ENCODE measurements around the gene NOX3.

NOX3 gene

GRCh38 chr6:155389130-155389529 lies 66.5 kb downstream of the NOX3 start:
- DNase-seq (ENCODE audit: insufficient read length) (no peak), FAIRE-seq (peak; percentile 68)
- TF ChIP-seq POLR2AphosphoS5 (IDR thresholded peaks at IDR 0.05; ENCODE audit: low read depth, low read length) (no peak), POLR2A (IDR thresholded peaks at IDR 0.05; ENCODE audit: low read depth, low read length) (no peak), TAF1 (IDR thresholded peaks at IDR 0.05; ENCODE audit: borderline replicate concordance, low read depth, low read length) (no peak)

DNA sequence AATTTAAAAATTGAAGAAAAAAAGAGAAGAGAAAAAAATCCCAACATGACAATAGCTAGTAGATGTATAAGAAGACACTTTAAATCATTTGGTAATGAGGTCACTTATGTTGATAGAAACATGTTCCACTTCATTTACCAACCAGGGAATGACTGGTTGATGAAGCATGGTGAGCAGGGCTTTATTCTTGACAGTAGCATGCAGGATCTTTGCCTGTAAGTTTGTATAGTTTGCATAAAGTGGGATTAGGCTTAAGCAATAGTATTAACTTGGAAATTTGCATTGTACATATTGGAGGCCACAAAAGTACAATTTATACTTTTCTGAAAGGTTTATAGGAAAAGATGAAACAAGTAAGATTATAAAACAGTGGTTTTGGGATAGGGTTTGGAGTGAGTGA lies 67.0 kb downstream of the NOX3 start:
- TF ChIP-seq TAF1 (IDR thresholded peaks at IDR 0.05; ENCODE audit: borderline replicate concordance, low read depth, low read length) (no peak), POLR2A (IDR thresholded peaks at IDR 0.05; ENCODE audit: low read depth, low read length) (no peak), POLR2AphosphoS5 (IDR thresholded peaks at IDR 0.05; ENCODE audit: low read depth, low read length) (no peak)
- DNase-seq (ENCODE audit: insufficient read length), result no peak
- no peak for FAIRE-seq

DNA sequence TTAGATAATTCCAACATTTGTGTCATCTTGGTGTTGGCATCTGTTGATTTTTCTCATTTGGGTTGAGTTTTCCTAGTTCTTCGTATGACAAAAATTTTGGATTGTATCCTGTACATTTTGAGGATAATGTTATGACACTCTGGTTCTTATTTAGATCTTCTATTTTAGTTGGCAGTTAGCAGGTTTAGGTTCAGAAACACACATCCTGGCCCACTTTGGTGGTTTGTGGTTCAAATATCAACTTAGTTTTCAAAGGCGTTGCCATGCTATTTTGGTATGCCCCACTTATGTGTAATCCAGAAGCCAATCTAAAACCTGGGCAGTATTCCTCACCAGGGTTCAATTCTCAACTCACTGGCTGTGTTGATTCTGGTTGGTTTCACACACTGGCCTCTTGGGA lies 68.2 kb downstream of the NOX3 start:
- DNase-seq (ENCODE audit: insufficient read length), result no peak
- peak; percentile 44 for FAIRE-seq
- TF ChIP-seq POLR2A (IDR thresholded peaks at IDR 0.05; ENCODE audit: low read depth, low read length) (no peak), TAF1 (IDR thresholded peaks at IDR 0.05; ENCODE audit: borderline replicate concordance, low read depth, low read length) (no peak), POLR2AphosphoS5 (IDR thresholded peaks at IDR 0.05; ENCODE audit: low read depth, low read length) (no peak)

DNA sequence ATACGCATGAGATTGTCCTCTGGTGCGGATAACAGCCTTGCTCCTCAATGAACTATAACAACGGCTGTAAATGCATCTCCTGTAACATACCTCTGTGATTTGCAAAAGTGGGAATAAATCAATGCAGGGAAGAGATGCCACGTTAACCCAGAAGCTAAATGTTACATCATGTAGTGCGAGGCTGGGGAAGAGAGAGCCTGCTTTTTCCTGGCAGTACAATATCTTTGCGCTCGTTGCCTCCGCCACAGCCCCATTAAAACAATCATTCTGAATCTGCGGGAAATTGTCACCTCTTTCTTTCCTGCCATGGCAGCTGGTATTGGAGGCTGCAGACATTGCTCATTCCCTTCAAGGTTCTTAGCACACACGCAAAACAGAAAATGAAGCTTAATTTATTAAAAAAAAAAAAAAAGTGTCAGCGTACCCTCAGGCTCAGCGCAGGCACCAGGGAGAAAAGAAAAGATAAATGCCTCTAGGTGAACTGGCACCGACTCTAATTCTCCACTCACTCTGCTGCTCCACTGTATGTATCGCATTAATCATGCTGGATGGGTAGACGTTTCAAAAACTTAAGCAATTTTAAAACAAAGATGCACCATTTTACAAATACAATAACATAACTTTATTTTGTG lies 71.2 kb downstream of the NOX3 start:
- TF ChIP-seq POLR2AphosphoS5 (IDR thresholded peaks at IDR 0.05; ENCODE audit: low read depth, low read length), result no peak
- no peak for TF ChIP-seq TAF1 (IDR thresholded peaks at IDR 0.05; ENCODE audit: borderline replicate concordance, low read depth, low read length)
- TF ChIP-seq POLR2A (IDR thresholded peaks at IDR 0.05; ENCODE audit: low read depth, low read length), result no peak
- no peak for FAIRE-seq
- DNase-seq (ENCODE audit: insufficient read length), result no peak

GRCh38 chr6:155383913-155384312 lies 71.7 kb downstream of the NOX3 start:
- FAIRE-seq (no peak), DNase-seq (ENCODE audit: insufficient read length) (no peak)
- no peak for TF ChIP-seq POLR2AphosphoS5 (IDR thresholded peaks at IDR 0.05; ENCODE audit: low read depth, low read length)

DNA sequence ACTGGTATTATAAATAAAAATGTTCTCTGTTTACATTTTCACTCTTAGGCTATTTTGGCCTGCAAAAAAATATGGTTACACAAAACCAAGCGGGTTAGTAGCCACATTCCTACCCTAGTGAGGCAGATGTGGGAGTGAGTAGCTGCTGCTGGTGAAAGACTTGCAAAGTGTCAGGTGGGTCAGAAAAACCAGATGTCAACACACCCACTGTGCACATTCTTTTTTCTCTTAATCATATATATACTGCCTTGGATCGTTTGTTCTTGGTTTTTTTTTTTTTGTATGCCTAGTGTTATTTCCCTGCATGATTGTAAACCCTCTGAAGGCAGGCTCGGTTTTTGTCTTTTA lies 73.3 kb downstream of the NOX3 start:
- FAIRE-seq, result no peak
- TF ChIP-seq POLR2A (IDR thresholded peaks at IDR 0.05; ENCODE audit: low read depth, low read length) (no peak), TAF1 (IDR thresholded peaks at IDR 0.05; ENCODE audit: borderline replicate concordance, low read depth, low read length) (no peak), POLR2AphosphoS5 (IDR thresholded peaks at IDR 0.05; ENCODE audit: low read depth, low read length) (no peak)
- DNase-seq (ENCODE audit: insufficient read length), result no peak

- no peak for TF ChIP-seq POLR2A (IDR thresholded peaks at IDR 0.05; ENCODE audit: low read depth, low read length)
- no peak for TF ChIP-seq POLR2AphosphoS5 (IDR thresholded peaks at IDR 0.05; ENCODE audit: low read depth, low read length)
- TF ChIP-seq TAF1 (IDR thresholded peaks at IDR 0.05; ENCODE audit: borderline replicate concordance, low read depth, low read length), result no peak
- FAIRE-seq (no peak), DNase-seq (ENCODE audit: insufficient read length) (no peak)
These were observed 73.8 kb downstream of the NOX3 start for GRCh38 chr6:155381673-155382337.

GRCh38 chr6:155380666-155381332 lies 74.8 kb downstream of the NOX3 start:
- FAIRE-seq (peak; percentile 17), DNase-seq (ENCODE audit: insufficient read length) (no peak)
- no peak for TF ChIP-seq POLR2A (IDR thresholded peaks at IDR 0.05; ENCODE audit: low read depth, low read length)
- no peak for TF ChIP-seq TAF1 (IDR thresholded peaks at IDR 0.05; ENCODE audit: borderline replicate concordance, low read depth, low read length)
- no peak for TF ChIP-seq POLR2AphosphoS5 (IDR thresholded peaks at IDR 0.05; ENCODE audit: low read depth, low read length)

- no peak for DNase-seq (ENCODE audit: insufficient read length)
- FAIRE-seq, result peak; percentile 67
- TF ChIP-seq POLR2A (IDR thresholded peaks at IDR 0.05; ENCODE audit: low read depth, low read length) (no peak), POLR2AphosphoS5 (IDR thresholded peaks at IDR 0.05; ENCODE audit: low read depth, low read length) (no peak), TAF1 (IDR thresholded peaks at IDR 0.05; ENCODE audit: borderline replicate concordance, low read depth, low read length) (no peak)
These were observed 76.9 kb downstream of the NOX3 start for GRCh38 chr6:155378724-155379123.

DNA sequence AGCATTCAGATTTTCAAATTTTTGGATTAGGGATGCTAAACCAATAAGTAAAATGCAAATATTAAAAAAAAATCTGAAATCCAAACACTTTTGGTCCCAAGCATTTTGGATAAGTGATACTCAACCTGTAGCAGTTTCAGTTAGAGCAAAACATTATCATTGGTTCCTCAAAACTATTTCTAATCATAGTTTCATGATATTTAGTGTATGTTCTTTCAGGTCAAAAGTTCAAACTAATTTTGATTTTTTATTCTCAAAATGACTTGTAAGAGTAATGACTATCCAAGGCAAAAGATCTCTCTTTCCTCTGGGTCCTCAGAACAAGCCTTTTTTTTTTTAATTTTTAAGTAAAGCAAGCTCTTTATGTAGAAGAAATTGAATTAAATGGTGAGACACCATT lies 77.4 kb downstream of the NOX3 start:
- DNase-seq (ENCODE audit: insufficient read length), result no peak
- FAIRE-seq, result no peak
- no peak for TF ChIP-seq POLR2AphosphoS5 (IDR thresholded peaks at IDR 0.05; ENCODE audit: low read depth, low read length)
- no peak for TF ChIP-seq TAF1 (IDR thresholded peaks at IDR 0.05; ENCODE audit: borderline replicate concordance, low read depth, low read length)
- TF ChIP-seq POLR2A (IDR thresholded peaks at IDR 0.05; ENCODE audit: low read depth, low read length), result no peak

DNA sequence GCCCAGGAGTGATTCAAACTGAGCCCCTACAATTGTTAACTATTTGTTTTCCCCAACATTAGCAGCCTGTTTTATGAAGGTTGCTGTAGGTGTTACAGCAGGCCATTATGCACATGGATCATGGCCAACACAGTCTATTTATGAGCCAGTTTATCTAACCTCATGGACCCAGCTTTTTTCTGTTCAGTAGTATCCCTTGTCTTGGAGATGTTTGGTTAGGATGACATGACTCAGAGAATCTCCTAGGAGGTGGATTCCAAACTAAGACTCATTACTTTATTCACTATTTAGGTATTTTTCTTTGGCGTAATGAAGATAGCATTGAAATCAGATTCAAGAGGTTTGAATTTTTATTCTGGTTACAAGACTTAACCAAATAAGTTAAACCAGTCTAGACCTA lies 78.6 kb downstream of the NOX3 start:
- FAIRE-seq, result no peak
- TF ChIP-seq POLR2AphosphoS5 (IDR thresholded peaks at IDR 0.05; ENCODE audit: low read depth, low read length) (no peak), POLR2A (IDR thresholded peaks at IDR 0.05; ENCODE audit: low read depth, low read length) (no peak), TAF1 (IDR thresholded peaks at IDR 0.05; ENCODE audit: borderline replicate concordance, low read depth, low read length) (no peak)
- no peak for DNase-seq (ENCODE audit: insufficient read length)

DNA sequence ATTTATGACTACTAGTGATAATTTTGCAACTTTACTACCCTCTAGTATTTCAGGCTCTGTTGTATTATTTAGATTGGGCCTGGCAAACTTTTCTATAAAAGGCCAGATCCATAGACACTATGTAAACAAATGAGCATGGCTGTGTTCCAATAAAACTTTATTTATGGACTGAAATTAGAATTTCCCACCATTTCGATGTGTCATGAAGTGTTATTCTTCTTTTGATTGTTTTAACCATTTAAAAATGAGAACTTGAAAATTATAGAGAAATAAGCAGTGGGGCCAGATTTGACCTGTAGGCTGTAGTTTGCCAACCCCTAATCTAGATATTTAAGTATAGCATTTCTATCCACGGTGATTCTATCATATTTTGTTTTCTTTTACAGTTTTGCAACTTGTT lies 79.8 kb downstream of the NOX3 start:
- TF ChIP-seq POLR2AphosphoS5 (IDR thresholded peaks at IDR 0.05; ENCODE audit: low read depth, low read length), result no peak
- no peak for TF ChIP-seq TAF1 (IDR thresholded peaks at IDR 0.05; ENCODE audit: borderline replicate concordance, low read depth, low read length)
- TF ChIP-seq POLR2A (IDR thresholded peaks at IDR 0.05; ENCODE audit: low read depth, low read length), result no peak
- FAIRE-seq (no peak), DNase-seq (ENCODE audit: insufficient read length) (no peak)
